Neural crest cell (in vitro differentiated cells): ENCODE results near the gene POLR2J. TPM values are rescaled to one million over a fixed set of nuclear protein-coding genes. Genes with fewer than 3 reads are reported as not detected.
A peak's percentile ranks its signal among the peaks of the same experiment; 100 is the strongest.

Experiments
- DNase-seq: peaks from one replicate; pipeline ENCODE4 v3.0.0; 2021; ENCODE audit warnings: low read depth, mixed read lengths, low spot score
- H3K27ac Mint-ChIP-seq: one replicate; pipeline ENCODE4 v1.8.0; 2021; ENCODE audit warnings: mild to moderate bottlenecking, mixed read lengths; ENCODE audit not compliant: unreplicated experiment
- H3K27me3 Mint-ChIP-seq: 2 replicates; pipeline ENCODE4 v1.8.0; 2021; ENCODE audit warnings: low read depth, mild to moderate bottlenecking, mixed read lengths
- H3K36me3 Mint-ChIP-seq: 2 replicates; pipeline ENCODE4 v1.8.0; 2021; ENCODE audit warnings: low read depth, mild to moderate bottlenecking, mixed read lengths
- H3K4me1 Mint-ChIP-seq: 2 replicates; pipeline ENCODE4 v1.8.0; 2021; ENCODE audit warnings: mixed read lengths
- H3K4me3 Mint-ChIP-seq: one replicate; pipeline ENCODE4 v1.8.0; 2021; ENCODE audit warnings: mild to moderate bottlenecking, mixed read lengths
- H3K9me3 Mint-ChIP-seq: 2 replicates; pipeline ENCODE4 v1.8.0; 2021; ENCODE audit warnings: mixed read lengths
- total RNA-seq: library from RNA; stranded (reverse); gene quantifications from 2 replicates; pipeline ENCODE4 v1.2.1, GENCODE V29; 2021
- TF ChIP-seq, protein P1 (sequence below): fragments of 200-600 bp; sonication (generic); conservative IDR thresholded peaks from 2 replicates; pipeline ENCODE4 v1.5.0; 2021; ENCODE audit warnings: antibody characterized with exemption, mild to moderate bottlenecking

The POLR2J gene
- total RNA-seq, 1 donor from 2014 or later = 61.1 TPM

DNA sequence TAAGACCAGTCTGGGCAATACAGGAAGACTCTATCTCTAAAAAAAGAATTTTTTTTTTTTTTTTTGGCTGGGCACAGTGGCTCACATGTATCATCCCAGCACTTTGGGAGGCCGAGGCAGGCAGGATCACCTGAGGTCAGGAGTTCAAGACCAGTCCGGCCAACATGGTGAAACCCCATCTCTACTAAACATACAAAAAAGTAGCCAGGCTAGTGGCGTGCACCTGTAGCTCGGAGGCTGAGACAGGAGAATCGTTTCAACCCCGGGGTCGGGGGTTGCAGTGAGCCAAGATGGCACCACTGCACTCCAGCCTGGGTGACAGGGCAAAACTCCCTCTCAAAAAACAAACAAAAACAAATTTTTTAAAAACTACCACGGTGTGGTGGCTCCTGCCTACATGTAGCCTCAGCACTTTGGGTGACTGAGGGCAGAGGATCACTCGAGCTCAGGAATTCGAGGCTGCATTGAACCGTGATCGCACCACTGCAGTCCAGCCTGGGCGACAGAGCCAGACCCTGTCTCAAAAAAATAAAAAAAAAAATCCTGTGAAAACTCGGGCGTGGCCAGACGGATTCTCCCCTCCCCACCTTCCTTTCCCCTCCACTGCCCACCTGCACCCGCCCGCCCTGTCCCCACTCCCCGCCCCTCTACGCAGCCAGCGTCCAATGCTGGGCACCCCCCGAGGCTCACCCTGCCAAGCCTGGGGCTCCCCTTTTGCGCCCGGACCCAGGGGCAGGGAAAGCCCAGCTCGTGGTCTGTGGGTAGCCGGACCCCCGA is 46.1 kb downstream of the POLR2J start:
- Mint-ChIP-seq H3K4me1 (peaks cover 23% of the 10 kb centered on the region), H3K27me3 (peaks cover 3% of the 10 kb centered on the region), H3K27ac (no peak overlapping the region), H3K36me3 (no peaks in the 10 kb centered on the region), H3K4me3 (peak overlapping the region; percentile 86), H3K9me3 (no peaks in the 10 kb centered on the region)
- TF ChIP-seq, protein P1, sequence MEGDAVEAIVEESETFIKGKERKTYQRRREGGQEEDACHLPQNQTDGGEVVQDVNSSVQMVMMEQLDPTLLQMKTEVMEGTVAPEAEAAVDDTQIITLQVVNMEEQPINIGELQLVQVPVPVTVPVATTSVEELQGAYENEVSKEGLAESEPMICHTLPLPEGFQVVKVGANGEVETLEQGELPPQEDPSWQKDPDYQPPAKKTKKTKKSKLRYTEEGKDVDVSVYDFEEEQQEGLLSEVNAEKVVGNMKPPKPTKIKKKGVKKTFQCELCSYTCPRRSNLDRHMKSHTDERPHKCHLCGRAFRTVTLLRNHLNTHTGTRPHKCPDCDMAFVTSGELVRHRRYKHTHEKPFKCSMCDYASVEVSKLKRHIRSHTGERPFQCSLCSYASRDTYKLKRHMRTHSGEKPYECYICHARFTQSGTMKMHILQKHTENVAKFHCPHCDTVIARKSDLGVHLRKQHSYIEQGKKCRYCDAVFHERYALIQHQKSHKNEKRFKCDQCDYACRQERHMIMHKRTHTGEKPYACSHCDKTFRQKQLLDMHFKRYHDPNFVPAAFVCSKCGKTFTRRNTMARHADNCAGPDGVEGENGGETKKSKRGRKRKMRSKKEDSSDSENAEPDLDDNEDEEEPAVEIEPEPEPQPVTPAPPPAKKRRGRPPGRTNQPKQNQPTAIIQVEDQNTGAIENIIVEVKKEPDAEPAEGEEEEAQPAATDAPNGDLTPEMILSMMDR = no peak
- DNase-seq = no peak

DNA sequence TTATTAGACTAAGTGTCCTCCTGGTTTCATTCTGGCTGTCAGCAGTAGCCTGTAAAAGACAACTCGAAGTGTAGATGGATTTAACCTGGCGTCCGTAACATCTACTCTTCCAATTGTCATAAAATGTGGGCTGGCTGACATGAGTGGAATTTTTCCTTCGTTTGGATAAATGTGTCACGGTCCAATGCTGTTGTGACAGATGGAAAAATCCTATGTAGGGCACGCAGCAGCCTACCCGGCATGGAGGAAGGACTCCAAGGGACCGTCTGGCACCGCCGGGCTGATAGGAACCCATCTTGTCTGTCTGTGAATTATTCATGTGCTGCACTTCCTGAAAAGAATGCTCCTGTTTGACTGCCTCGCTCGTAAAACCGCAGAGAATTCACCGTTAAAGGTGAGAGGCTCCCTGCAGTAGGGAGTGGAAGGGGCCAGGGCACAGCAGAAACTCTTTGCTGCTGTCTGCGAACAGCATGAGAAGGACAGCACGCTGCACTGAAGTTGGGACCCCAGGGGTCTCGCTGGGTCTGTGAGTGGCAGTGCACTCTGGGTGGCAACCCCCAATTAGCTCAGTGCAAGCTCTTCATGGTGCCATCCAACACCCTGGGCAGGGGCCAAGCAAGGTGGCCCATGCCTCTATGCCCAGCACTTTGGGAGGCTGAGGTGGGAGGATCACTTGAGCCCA is 47.0 kb downstream of the POLR2J start:
- Mint-ChIP-seq H3K27ac (no peak overlapping the region), H3K4me3 (peak overlapping the region; percentile 86), H3K4me1 (peaks cover 23% of the 10 kb centered on the region), H3K27me3 (peaks cover 3% of the 10 kb centered on the region), H3K36me3 (no peaks in the 10 kb centered on the region), H3K9me3 (no peaks in the 10 kb centered on the region)
- TF ChIP-seq, protein P1 = no peak
- no peak for DNase-seq

DNA sequence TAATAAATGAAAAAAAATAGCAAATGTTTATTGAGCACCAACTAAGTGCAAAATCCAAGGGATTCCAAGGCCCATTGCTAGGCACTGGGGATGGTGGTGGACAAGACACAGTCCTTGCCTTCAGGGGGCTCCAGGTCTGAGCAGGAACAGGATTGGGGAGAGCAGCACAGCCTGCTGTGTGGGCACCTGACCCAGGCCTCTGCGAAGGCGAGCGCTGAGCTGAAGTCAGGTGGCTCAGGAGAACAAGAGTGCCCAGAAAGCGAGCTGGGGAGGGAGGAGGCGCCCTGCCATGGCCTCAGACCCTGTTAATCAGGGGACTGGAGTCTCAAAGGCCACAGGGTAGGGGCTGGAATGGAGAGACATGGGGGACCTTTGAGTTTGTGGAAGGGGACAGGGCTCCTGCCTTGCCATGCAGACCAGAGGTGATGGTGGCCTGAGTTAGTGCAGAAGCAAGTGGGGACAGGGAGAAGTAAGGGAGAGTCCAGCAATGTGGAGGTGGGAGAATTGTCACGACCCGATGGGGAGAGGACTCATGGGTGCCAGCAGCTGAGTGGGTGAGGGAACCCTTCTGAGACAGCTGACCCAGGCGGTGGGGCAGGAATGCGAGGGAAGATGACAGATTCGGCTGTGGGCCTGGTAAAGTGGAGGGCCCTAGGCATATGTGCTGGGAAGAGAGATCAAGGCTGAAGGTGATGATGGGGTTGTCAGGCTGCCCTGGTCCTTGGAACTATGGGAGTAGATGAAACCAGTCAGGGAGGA is 49.4 kb downstream of the POLR2J start:
- TF ChIP-seq, protein P1 = no peak
- Mint-ChIP-seq H3K4me3 (peak overlapping the region; percentile 83), H3K4me1 (peaks cover 17% of the 10 kb centered on the region), H3K27me3 (peaks cover under 1% of the 10 kb centered on the region), H3K27ac (no peak overlapping the region), H3K9me3 (no peaks in the 10 kb centered on the region), H3K36me3 (peaks cover 8% of the 10 kb centered on the region)
- DNase-seq = no peak

DNA sequence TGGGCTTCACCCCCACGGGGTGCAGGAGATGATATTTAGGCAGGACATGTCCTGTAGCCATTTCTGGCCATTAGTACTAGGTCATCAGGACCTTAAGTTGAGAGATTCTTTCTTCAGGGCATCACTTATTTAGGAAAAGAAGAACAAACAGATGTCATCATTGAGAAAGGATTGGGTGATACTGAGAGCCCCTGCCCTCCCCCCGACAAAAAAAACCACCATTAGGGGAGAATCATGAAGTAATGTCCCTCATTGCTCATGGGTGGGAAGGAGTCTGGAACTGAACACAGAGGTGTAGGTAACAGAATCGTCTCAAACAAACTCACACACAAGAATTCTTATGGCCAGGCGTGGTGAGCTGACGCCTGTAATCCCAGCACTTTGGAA is 51.7 kb downstream of the POLR2J start:
- peaks cover 17% of the 10 kb centered on the region for H3K4me1 Mint-ChIP-seq
- no peak overlapping the region for H3K27ac Mint-ChIP-seq
- H3K4me3 Mint-ChIP-seq = no peak overlapping the region

More for the DNA sequence above, 51.7 kb downstream of the POLR2J start:
- DNase-seq = no peak
- H3K9me3 Mint-ChIP-seq = no peaks in the 10 kb centered on the region
- TF ChIP-seq, protein P1 = no peak
- peaks cover 10% of the 10 kb centered on the region for H3K36me3 Mint-ChIP-seq
- H3K27me3 Mint-ChIP-seq = no peaks in the 10 kb centered on the region
